ENCODE results near the gene RPS4Y1. TPM values are rescaled to one million over a fixed set of nuclear protein-coding genes. Genes with fewer than 3 reads are reported as not detected.
"Not testable (repeated sequence)": the region's sequence is repeated elsewhere in the genome, so short reads cannot be mapped to it uniquely, and the experiment has no call there.

RPS4Y1 gene
- total RNA-seq, 1 experiment from 2014 or later: 324 TPM

DNA sequence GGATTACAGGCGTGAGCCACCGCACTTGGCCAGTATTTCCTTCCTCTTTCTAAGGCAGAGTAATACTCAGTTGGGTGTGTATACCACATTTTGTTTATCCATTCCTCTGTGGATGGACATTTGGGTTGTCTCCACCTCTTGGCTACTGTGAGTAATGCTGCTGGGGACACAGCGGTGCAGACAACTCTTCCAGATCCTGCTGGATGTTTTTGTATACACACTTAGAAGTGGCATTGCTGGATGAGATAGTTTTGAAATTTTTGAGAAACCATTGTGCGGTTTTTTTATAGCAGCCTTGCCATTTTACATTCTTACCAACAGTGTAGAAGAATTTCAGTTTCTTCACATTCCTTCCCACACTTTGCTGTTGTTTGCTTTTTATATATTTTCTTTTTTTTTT is 16.3 kb downstream of the RPS4Y1 start:
- no peak overlapping the region for H3K4me3 ChIP-seq
- H3K9me3 ChIP-seq (replicated peaks): no peaks in the 10 kb centered on the region
- DNase-seq: no peak
- H3K36me3 ChIP-seq: no peaks in the 10 kb centered on the region
- H3K27me3 ChIP-seq: no peaks in the 10 kb centered on the region
- H3K27ac ChIP-seq: no peak overlapping the region
- no peaks in the 10 kb centered on the region for H3K4me1 ChIP-seq

- Histone ChIP-seq H3K27me3 (no peaks in the 10 kb centered on the region), H3K36me3 (no peaks in the 10 kb centered on the region), H3K4me1 (no peaks in the 10 kb centered on the region), H3K9me3 (replicated peaks) (no peaks in the 10 kb centered on the region), H3K27ac (no peak overlapping the region), H3K4me3 (no peak overlapping the region)
- no peak for DNase-seq
These were observed 18.4 kb downstream of the RPS4Y1 start for GRCh38 chrY:2859782-2860181.

GRCh38 chrY:2860511-2860910 is 19.1 kb downstream of the RPS4Y1 start:
- Histone ChIP-seq H3K36me3 (no peaks in the 10 kb centered on the region), H3K27me3 (no peaks in the 10 kb centered on the region), H3K4me3 (no peak overlapping the region), H3K27ac (no peak overlapping the region), H3K9me3 (replicated peaks) (no peaks in the 10 kb centered on the region), H3K4me1 (no peaks in the 10 kb centered on the region)
- no peak for DNase-seq

DNA sequence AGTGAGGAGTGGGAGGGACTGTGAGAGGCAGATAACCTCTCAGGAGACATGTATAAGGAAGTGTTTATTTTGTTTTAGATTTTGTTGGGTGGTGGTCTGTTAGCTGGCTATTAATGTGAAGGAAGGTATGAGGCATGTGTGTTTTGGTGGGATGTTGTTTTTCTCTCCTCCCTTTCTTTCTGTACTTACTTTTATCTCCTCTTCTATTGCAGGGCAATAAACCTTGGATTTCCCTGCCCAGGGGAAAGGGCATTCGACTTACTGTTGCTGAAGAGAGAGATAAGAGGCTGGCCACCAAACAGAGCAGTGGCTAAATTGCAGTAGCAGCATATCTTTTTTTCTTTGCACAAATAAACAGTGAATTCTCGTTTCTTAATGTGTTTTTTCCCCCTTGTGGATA is 25.2 kb downstream of the RPS4Y1 start:
- Histone ChIP-seq H3K27ac (no peak overlapping the region), H3K9me3 (replicated peaks) (no peaks in the 10 kb centered on the region), H3K36me3 (no peaks in the 10 kb centered on the region), H3K27me3 (no peaks in the 10 kb centered on the region), H3K4me1 (no peaks in the 10 kb centered on the region), H3K4me3 (no peak overlapping the region)
- DNase-seq: no peak

- no peak overlapping the region for H3K4me3 ChIP-seq
- DNase-seq: no peak
- H3K27me3 ChIP-seq: no peaks in the 10 kb centered on the region
- no peaks in the 10 kb centered on the region for H3K4me1 ChIP-seq
- no peaks in the 10 kb centered on the region for H3K36me3 ChIP-seq
- no peaks in the 10 kb centered on the region for H3K9me3 ChIP-seq (replicated peaks)
- H3K27ac ChIP-seq: no peak overlapping the region
These were observed 26.1 kb downstream of the RPS4Y1 start for GRCh38 chrY:2867469-2867868.

DNA sequence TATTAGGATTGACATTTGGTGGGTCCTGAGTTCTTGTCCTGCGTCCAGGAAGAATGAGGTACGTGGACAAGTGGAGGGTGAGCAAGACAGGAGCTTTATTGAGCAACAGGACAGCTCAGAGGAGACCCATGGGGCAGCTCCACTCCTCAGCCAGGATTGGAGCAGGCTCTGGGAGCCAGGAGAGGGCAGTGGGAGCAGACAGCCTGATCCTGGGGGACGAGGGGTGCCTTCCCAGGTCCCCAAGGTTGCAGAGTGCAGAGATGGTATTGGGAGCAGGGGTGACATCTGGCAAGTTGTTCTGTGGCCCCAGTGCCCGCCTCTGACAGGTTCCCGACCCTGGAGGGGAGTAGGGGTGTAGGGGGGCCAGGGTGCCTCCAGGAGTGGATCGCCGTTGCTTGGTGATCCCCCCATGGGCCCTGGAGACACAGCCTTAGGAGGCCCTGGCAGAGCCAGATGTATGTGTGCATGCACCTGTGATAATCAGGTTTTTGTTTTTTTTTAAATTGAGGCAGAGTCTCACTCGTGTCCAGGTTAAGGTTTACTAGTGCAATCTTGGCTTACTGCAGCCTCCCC is 26.7 kb downstream of the RPS4Y1 start:
- DNase-seq: no peak
- H3K4me3 ChIP-seq: no peak overlapping the region

GRCh38 chrY:2872234-2872633 is 30.8 kb downstream of the RPS4Y1 start:
- H3K9me3 ChIP-seq (replicated peaks); H3K36me3 ChIP-seq; H3K4me3 ChIP-seq; H3K27ac ChIP-seq; DNase-seq; H3K27me3 ChIP-seq; H3K4me1 ChIP-seq: not testable (repeated sequence)

More for the DNA sequence above, 26.7 kb downstream of the RPS4Y1 start:
- no peak overlapping the region for H3K27ac ChIP-seq
- no peaks in the 10 kb centered on the region for H3K9me3 ChIP-seq (replicated peaks)
- no peaks in the 10 kb centered on the region for H3K27me3 ChIP-seq
- H3K36me3 ChIP-seq: no peaks in the 10 kb centered on the region
- H3K4me1 ChIP-seq: no peaks in the 10 kb centered on the region

- peak in 1 of 2 experiments; percentile 2 for DNase-seq
- Histone ChIP-seq H3K4me1 (no peaks in the 10 kb centered on the region), H3K4me3 (no peak overlapping the region), H3K36me3 (no peaks in the 10 kb centered on the region), H3K27ac (no peak overlapping the region), H3K27me3 (no peaks in the 10 kb centered on the region), H3K9me3 (replicated peaks) (no peaks in the 10 kb centered on the region)
These were observed 32.8 kb downstream of the RPS4Y1 start for GRCh38 chrY:2874211-2874610.

- Histone ChIP-seq H3K27me3 (no peaks in the 10 kb centered on the region), H3K27ac (no peak overlapping the region), H3K4me1 (no peaks in the 10 kb centered on the region), H3K9me3 (replicated peaks) (no peaks in the 10 kb centered on the region), H3K36me3 (no peaks in the 10 kb centered on the region), H3K4me3 (no peak overlapping the region)
- DNase-seq: no peak
These were observed 42.2 kb downstream of the RPS4Y1 start for GRCh38 chrY:2883561-2883960.

- Histone ChIP-seq H3K4me3 (no peak overlapping the region), H3K27me3 (no peaks in the 10 kb centered on the region), H3K9me3 (replicated peaks) (no peaks in the 10 kb centered on the region), H3K4me1 (no peaks in the 10 kb centered on the region), H3K36me3 (no peaks in the 10 kb centered on the region), H3K27ac (no peak overlapping the region)
- no peak for DNase-seq
These were observed 44.5 kb downstream of the RPS4Y1 start for GRCh38 chrY:2885880-2886279.

- no peak for DNase-seq
- H3K4me3 ChIP-seq: no peak overlapping the region
- H3K27me3 ChIP-seq: no peaks in the 10 kb centered on the region
- no peaks in the 10 kb centered on the region for H3K4me1 ChIP-seq
- H3K27ac ChIP-seq: no peak overlapping the region
- no peaks in the 10 kb centered on the region for H3K9me3 ChIP-seq (replicated peaks)
- no peaks in the 10 kb centered on the region for H3K36me3 ChIP-seq
These were observed 46.0 kb downstream of the RPS4Y1 start for GRCh38 chrY:2887386-2887785.

DNA sequence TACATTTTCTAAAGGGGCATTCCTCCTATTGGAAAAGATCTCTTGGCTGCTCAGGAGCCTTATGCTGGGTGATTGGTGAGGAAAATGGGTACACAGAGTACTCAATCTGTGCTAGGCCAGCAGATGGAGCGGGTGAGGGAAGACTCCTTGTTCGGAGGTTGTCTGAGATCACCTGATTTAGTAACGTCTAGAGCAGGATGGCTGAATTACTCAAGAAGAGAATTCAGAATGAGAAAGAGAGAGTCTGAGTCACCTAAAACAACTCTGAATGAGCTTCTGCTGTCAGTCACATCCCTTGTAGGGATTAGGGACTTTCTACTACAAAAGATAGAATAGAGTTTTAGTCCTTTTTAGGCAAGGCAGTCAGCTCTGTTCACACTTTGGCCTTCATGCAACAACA is 46.6 kb downstream of the RPS4Y1 start:
- DNase-seq: no peak
- Histone ChIP-seq H3K4me3 (no peak overlapping the region), H3K4me1 (no peaks in the 10 kb centered on the region), H3K36me3 (no peaks in the 10 kb centered on the region), H3K27me3 (no peaks in the 10 kb centered on the region), H3K27ac (no peak overlapping the region), H3K9me3 (replicated peaks) (no peaks in the 10 kb centered on the region)

DNA sequence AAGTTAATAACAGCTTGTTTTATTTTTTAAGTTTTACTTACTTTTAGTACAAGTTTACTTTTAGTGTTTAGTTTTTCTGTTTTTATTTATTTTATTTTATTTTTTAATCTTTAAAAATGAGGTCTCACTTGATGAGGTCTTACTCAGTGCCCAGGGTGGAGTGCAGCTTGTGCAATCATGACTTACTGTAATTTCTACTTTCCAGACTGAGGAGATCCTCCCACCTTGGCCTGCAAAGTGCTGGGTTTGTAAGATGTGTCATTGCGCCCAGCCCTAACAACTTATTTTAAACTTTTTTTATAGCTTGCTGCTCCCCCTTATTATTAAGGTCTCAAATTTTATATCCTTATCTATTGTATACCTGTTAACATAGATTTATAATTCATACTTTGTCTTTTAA is 52.1 kb downstream of the RPS4Y1 start:
- Histone ChIP-seq H3K27ac (no peak overlapping the region), H3K27me3 (no peaks in the 10 kb centered on the region), H3K4me3 (no peak overlapping the region), H3K36me3 (no peaks in the 10 kb centered on the region), H3K9me3 (replicated peaks) (no peaks in the 10 kb centered on the region), H3K4me1 (no peaks in the 10 kb centered on the region)
- no peak for DNase-seq

- no peaks in the 10 kb centered on the region for H3K4me1 ChIP-seq
- no peaks in the 10 kb centered on the region for H3K9me3 ChIP-seq (replicated peaks)
- H3K27me3 ChIP-seq: no peaks in the 10 kb centered on the region
- no peak overlapping the region for H3K27ac ChIP-seq
- no peak for DNase-seq
- H3K4me3 ChIP-seq: no peak overlapping the region
- no peaks in the 10 kb centered on the region for H3K36me3 ChIP-seq
These were observed 54.6 kb downstream of the RPS4Y1 start for GRCh38 chrY:2896050-2896449.

GRCh38 chrY:2907356-2907755 is 66.0 kb downstream of the RPS4Y1 start:
- H3K27ac ChIP-seq: no peak overlapping the region
- H3K9me3 ChIP-seq (replicated peaks): no peaks in the 10 kb centered on the region
- no peak for DNase-seq
- no peaks in the 10 kb centered on the region for H3K4me1 ChIP-seq
- no peaks in the 10 kb centered on the region for H3K36me3 ChIP-seq
- no peak overlapping the region for H3K4me3 ChIP-seq
- no peaks in the 10 kb centered on the region for H3K27me3 ChIP-seq

GRCh38 chrY:2913066-2913815 is 71.8 kb downstream of the RPS4Y1 start:
- Histone ChIP-seq H3K4me3 (no peak overlapping the region), H3K9me3 (replicated peaks) (no peaks in the 10 kb centered on the region), H3K4me1 (no peaks in the 10 kb centered on the region), H3K27ac (no peak overlapping the region), H3K27me3 (no peaks in the 10 kb centered on the region), H3K36me3 (no peaks in the 10 kb centered on the region)
- no peak for DNase-seq

Data from SJCRH30 (cell line).